ENCODE results near the gene ATG16L1. TPM values are rescaled to one million over a fixed set of nuclear protein-coding genes. Genes with fewer than 3 reads are reported as not detected.

Gene ATG16L1
- total RNA-seq, 1 experiment from 2014 or later = 42.0 TPM

- Histone ChIP-seq H3K79me2 (ENCODE audit: insufficient read depth, low read length) (no peaks in the 10 kb centered on the region), H3K18ac (ENCODE audit: insufficient read length, low read depth, low read length) (no peak overlapping the region), H2BK20ac (ENCODE audit: low read depth, low read length, poor library complexity, severe bottlenecking) (no peak overlapping the region), H2BK12ac (ENCODE audit: insufficient read length, low read depth, low read length) (no peak overlapping the region), H4K8ac (replicated peaks; ENCODE audit: insufficient read length, low read depth, low read length) (no peak overlapping the region), H3K56ac (ENCODE audit: insufficient read length, low read depth, low read length) (no peak overlapping the region), H3T11ph (ENCODE audit: low read length) (no peak overlapping the region), H2BK5ac (ENCODE audit: insufficient read length, low read length) (no peak overlapping the region), H3K79me1 (ENCODE audit: insufficient read depth, low read depth, low read length, poor library complexity, severe bottlenecking) (no peaks in the 10 kb centered on the region), H3K27me3 (ENCODE audit: insufficient read depth, low read length) (no peaks in the 10 kb centered on the region), H3K4ac (ENCODE audit: low read depth, low read length) (no peak overlapping the region), H4K91ac (ENCODE audit: insufficient read length, low read depth, low read length) (no peak overlapping the region), H3K23ac (ENCODE audit: insufficient read length, low read depth, low read length) (no peak overlapping the region), H3K14ac (ENCODE audit: insufficient read depth, low read length) (no peak overlapping the region), H2AK5ac (ENCODE audit: insufficient read length, low read length) (no peak overlapping the region), H4K20me1 (ENCODE audit: control insufficient read depth, insufficient read depth, insufficient read length) (no peaks in the 10 kb centered on the region), H3K4me2 (ENCODE audit: insufficient read depth, insufficient read length, low read length) (no peak overlapping the region), H3K4me1 (ENCODE audit: insufficient read depth, low read length) (no peaks in the 10 kb centered on the region), H2BK120ac (ENCODE audit: low read depth, low read length, poor library complexity, severe bottlenecking) (no peak overlapping the region), H2AFZ (ENCODE audit: low read length) (no peak overlapping the region), H3K23me2 (ENCODE audit: insufficient read length, low read depth, low read length, poor library complexity, severe bottlenecking) (no peaks in the 10 kb centered on the region), H3K9ac (ENCODE audit: extremely low read depth, insufficient read length, low read length) (no peak overlapping the region), H3K9me3 (ENCODE audit: control insufficient read depth, low read depth, low read length) (no peaks in the 10 kb centered on the region), H3K27ac (ENCODE audit: insufficient read length, low read depth, low read length) (no peak overlapping the region), H4K5ac (ENCODE audit: insufficient read length, low read depth, low read length) (no peak overlapping the region), H2BK15ac (ENCODE audit: low read depth, low read length) (no peak overlapping the region)
- H3K9me3 Mint-ChIP-seq = no peaks in the 10 kb centered on the region
- TF ChIP-seq, protein P1, sequence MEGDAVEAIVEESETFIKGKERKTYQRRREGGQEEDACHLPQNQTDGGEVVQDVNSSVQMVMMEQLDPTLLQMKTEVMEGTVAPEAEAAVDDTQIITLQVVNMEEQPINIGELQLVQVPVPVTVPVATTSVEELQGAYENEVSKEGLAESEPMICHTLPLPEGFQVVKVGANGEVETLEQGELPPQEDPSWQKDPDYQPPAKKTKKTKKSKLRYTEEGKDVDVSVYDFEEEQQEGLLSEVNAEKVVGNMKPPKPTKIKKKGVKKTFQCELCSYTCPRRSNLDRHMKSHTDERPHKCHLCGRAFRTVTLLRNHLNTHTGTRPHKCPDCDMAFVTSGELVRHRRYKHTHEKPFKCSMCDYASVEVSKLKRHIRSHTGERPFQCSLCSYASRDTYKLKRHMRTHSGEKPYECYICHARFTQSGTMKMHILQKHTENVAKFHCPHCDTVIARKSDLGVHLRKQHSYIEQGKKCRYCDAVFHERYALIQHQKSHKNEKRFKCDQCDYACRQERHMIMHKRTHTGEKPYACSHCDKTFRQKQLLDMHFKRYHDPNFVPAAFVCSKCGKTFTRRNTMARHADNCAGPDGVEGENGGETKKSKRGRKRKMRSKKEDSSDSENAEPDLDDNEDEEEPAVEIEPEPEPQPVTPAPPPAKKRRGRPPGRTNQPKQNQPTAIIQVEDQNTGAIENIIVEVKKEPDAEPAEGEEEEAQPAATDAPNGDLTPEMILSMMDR (conservative IDR thresholded peaks at IDR 0.05) = no peak
- no peaks in the 10 kb centered on the region for H3K27me3 Mint-ChIP-seq (ENCODE audit: low read depth)
- H3K36me3 Mint-ChIP-seq (ENCODE audit: insufficient read depth in 1 of 3, low read depth in 3 of 3) = peaks cover 25 to 92% (median 82%) of the 10 kb centered on the region in 3 experiments
- no peak overlapping the region for H3K4me3 Mint-ChIP-seq
- H3K4me1 Mint-ChIP-seq = no peaks in the 10 kb centered on the region
- no peak overlapping the region for H3K27ac Mint-ChIP-seq
- WGBS (ENCODE audit: extremely low coverage, insufficient read length, low lambda C conversion rate) = no CpG with 5 or more reads among the region's 6 CpGs
- DNase-seq = no peak
Observed at GRCh38 chr2:233273120-233273519, 21.6 kb downstream of the ATG16L1 start.

Measured in H9 (cell line).